GM12873 (cell line): ENCODE data around the gene PPIG.

Experiments
- TF ChIP-seq, protein P1 (sequence below): IDR thresholded peaks from 2 replicates; pipeline ENCODE4 v1.5.1; 2012; ENCODE audit warnings: low read depth, mild to moderate bottlenecking, moderate library complexity, low read length, control low read depth; ENCODE audit not compliant: insufficient read depth; ENCODE audit errors: missing control alignments

The PPIG gene

GRCh38 chr2:169569948-169570347, 14.2 kb upstream of the PPIG start:
- TF ChIP-seq, protein P1, sequence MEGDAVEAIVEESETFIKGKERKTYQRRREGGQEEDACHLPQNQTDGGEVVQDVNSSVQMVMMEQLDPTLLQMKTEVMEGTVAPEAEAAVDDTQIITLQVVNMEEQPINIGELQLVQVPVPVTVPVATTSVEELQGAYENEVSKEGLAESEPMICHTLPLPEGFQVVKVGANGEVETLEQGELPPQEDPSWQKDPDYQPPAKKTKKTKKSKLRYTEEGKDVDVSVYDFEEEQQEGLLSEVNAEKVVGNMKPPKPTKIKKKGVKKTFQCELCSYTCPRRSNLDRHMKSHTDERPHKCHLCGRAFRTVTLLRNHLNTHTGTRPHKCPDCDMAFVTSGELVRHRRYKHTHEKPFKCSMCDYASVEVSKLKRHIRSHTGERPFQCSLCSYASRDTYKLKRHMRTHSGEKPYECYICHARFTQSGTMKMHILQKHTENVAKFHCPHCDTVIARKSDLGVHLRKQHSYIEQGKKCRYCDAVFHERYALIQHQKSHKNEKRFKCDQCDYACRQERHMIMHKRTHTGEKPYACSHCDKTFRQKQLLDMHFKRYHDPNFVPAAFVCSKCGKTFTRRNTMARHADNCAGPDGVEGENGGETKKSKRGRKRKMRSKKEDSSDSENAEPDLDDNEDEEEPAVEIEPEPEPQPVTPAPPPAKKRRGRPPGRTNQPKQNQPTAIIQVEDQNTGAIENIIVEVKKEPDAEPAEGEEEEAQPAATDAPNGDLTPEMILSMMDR: no peak

- TF ChIP-seq, protein P1: no peak
These were observed 12.6 kb upstream of the PPIG start for GRCh38 chr2:169571571-169571970.

DNA sequence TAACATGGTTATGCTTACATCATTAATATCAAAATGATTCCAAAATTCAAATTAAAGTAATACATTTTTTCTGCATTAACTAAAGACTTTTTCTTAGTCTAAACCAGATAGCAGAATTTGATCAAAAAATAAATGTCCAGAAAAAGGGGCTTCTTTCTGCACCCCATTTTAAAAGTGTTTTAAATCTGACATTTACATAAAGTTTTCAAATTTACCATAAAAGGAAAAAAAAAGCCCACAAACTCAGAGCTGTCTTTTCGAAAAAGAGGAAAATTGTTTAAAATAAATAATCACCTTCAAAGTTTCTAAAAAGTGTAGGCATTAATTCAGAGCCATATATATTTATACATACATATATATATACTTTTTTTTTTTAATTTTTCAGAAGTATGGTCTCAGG, 12.0 kb upstream of the PPIG start:
- TF ChIP-seq, protein P1: no peak

DNA sequence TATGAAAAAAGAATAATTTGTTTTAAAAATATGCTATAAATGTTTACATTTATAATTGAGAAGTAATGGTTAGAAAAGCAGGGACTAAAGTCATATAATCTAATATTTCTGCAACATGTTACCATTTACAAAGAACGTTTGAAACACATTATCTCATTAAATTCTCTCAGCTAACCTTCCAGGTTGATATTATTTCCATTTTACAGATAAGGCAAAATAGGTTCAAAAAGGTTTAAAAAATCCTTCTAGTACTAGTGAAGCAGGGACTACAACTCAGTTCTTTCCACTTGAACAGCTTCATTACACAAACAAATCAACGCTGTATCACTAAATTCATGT, 11.4 kb upstream of the PPIG start:
- TF ChIP-seq, protein P1: no peak

DNA sequence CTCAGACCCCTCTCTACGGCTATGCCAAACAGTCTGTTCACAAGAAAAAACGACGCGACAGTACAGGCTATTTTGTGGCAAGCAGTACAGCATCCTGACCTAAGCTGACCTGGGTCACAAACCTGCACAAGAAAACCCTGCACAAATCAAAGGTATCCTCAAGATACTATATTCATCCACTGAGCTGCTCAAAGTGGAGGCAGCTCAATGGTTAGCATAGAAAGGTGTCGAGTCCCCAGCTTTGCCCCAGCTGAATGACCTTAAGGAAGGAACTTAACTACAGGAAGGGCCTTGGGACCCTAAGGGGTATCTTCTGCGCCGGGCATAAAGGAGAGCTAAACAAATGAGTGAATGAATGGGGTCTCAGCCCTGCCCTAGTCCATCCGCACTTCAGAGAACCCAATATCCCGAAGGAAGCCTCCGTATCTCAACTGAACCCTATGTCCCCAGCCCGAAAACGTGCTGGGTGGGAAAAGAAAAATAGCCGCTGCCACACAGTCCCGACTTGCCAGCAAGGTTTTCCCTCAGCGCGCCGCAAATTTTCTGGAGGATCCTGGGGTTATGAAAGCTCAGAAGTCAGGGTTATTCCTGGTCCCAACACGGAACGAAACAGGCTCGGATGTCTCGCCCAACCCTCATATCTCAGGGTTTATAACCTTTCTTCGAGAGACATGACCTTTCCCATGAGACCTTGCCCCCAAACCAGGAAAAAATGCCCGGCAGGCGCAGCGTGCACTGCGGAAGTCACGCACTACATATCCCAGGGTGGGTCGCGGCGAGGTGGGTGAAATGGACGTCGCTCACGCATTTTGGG, 10.8 kb upstream of the PPIG start, which contains the start of gene FASTKD1:
Gene FASTKD1, minus strand, starts transcription at position 706 of the 814 bp plus-strand sequence. CDS start 1,836 bp downstream, outside the sequence.
- TF ChIP-seq, protein P1: no peak

DNA sequence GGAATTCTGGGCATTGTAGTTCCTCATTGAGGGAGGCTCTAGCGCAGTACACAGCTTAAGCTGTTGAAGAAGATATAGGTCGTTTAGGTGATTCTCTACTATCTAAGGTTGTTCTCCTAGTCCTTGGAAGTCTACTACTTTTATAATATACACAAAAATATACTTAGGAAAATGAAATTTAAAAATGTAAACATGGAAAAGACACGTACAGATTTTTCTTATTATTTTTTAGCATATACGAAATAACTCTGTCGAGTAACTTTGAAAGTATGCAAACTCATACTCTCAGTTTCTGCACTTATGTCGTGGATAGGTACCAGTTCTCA, 10.2 kb upstream of the PPIG start:
- TF ChIP-seq, protein P1: no peak

- TF ChIP-seq, protein P1: no peak
These were observed 5.1 kb upstream of the PPIG start for GRCh38 chr2:169579044-169579443.
